Liver (tissue), 9 donors: Measurements from ENCODE around the gene KIFC3. TPM values are rescaled to one million over a fixed set of nuclear protein-coding genes. Genes with fewer than 3 reads are reported as not detected.

Experiments
- DNase-seq: peaks from one replicate; pipeline ENCODE4 v3.0.0-alpha.2; 2017; ENCODE audit warnings: low spot score
- H3K27ac ChIP-seq, 2 donors: one replicate each; pipeline ENCODE4 v1.7.0; 2013; ENCODE audit warnings: inconsistent platforms in 2 of 2, low read length in 2 of 2, control low read depth in 1 of 2, low read depth in 1 of 2, mild to moderate bottlenecking in 1 of 2
- H3K27me3 ChIP-seq, 4 donors: one replicate each; pipeline versions ENCODE4 v1.6.1 to v1.7.0; 2013; ENCODE audit warnings: low read length in 3 of 4, inconsistent platforms in 1 of 4, mild to moderate bottlenecking in 1 of 4, moderate library complexity in 1 of 4; ENCODE audit not compliant: control insufficient read depth in 4 of 4, insufficient read depth in 4 of 4
- H3K36me3 ChIP-seq, 4 donors: one replicate each; pipeline versions ENCODE4 v1.6.1 to v1.7.0; 2013; ENCODE audit warnings: low read length in 3 of 4, mild to moderate bottlenecking in 3 of 4, low read depth in 1 of 4, moderate library complexity in 1 of 4; ENCODE audit not compliant: control insufficient read depth in 4 of 4, insufficient read depth in 3 of 4
- H3K4me1 ChIP-seq, 4 donors: one replicate each; pipeline versions ENCODE4 v1.6.1 to v1.7.0; 2013; ENCODE audit warnings: low read length in 3 of 4, mild to moderate bottlenecking in 3 of 4, moderate library complexity in 1 of 4; ENCODE audit not compliant: control insufficient read depth in 4 of 4, insufficient read depth in 4 of 4
- H3K4me3 ChIP-seq, 3 donors: one replicate each; pipeline versions ENCODE4 v1.6.1 to v1.7.0; 2013; ENCODE audit warnings: low read length in 3 of 3, control low read depth in 1 of 3, low read depth in 1 of 3, mild to moderate bottlenecking in 1 of 3
- H3K9ac ChIP-seq, 2 donors: one replicate each; pipeline ENCODE4 v1.7.0; 2013; ENCODE audit warnings: low read length in 2 of 2, mild to moderate bottlenecking in 2 of 2, moderate library complexity in 2 of 2, control low read depth in 1 of 2, low read depth in 1 of 2
- H3K9me3 ChIP-seq, 4 donors: one replicate each; pipeline versions ENCODE4 v1.6.1 to v1.7.0; 2013; ENCODE audit warnings: low read length in 3 of 4; ENCODE audit not compliant: control insufficient read depth in 4 of 4
- EGR1 ChIP-seq, 2 donors: IDR thresholded peaks; 2 replicates each; pipeline ENCODE4 v1.6.1; 2016 to 2018; ENCODE audit warnings: antibody characterized with exemption in 2 of 2, low read depth in 2 of 2
- FOXA1 ChIP-seq: IDR thresholded peaks from 2 replicates; pipeline ENCODE4 v1.6.1; 2016; ENCODE audit warnings: antibody characterized with exemption
- FOXA2 ChIP-seq: IDR thresholded peaks from 2 replicates; pipeline ENCODE4 v1.6.1; 2016; ENCODE audit warnings: antibody characterized with exemption
- GABPA ChIP-seq, 2 donors: IDR thresholded peaks in 1 of 2; conservative IDR thresholded peaks in 1 of 2; 2 replicates each; pipeline ENCODE4 v1.6.1; 2016; ENCODE audit warnings: antibody characterized with exemption in 2 of 2, mild to moderate bottlenecking in 1 of 2, moderate library complexity in 1 of 2
- HNF4A ChIP-seq, 2 donors: conservative IDR thresholded peaks; 2 replicates each; pipeline ENCODE4 v1.6.1; 2016; ENCODE audit warnings: antibody characterized with exemption in 2 of 2, mild to moderate bottlenecking in 2 of 2
- HNF4G ChIP-seq: IDR thresholded peaks from 2 replicates; pipeline ENCODE4 v1.6.1; 2016; ENCODE audit warnings: antibody characterized with exemption
- JUND ChIP-seq, 2 donors: IDR thresholded peaks; 2 replicates each; pipeline ENCODE4 v1.6.1; 2016; ENCODE audit warnings: antibody characterized with exemption in 2 of 2
- NR2F2 ChIP-seq: IDR thresholded peaks from 2 replicates; pipeline ENCODE4 v1.6.1; 2016; ENCODE audit warnings: antibody characterized with exemption
- RAD21 ChIP-seq, 2 donors: IDR thresholded peaks; 2 replicates each; pipeline ENCODE4 v1.6.1; 2016; ENCODE audit warnings: antibody characterized with exemption in 2 of 2, mild to moderate bottlenecking in 2 of 2
- RXRA ChIP-seq, 2 donors: IDR thresholded peaks; 2 replicates each; pipeline ENCODE4 v1.6.1; 2017 to 2018; ENCODE audit warnings: antibody characterized with exemption in 2 of 2, mild to moderate bottlenecking in 1 of 2
- SP1 ChIP-seq: IDR thresholded peaks from 2 replicates; pipeline ENCODE4 v1.6.1; 2018; ENCODE audit warnings: antibody characterized with exemption, mild to moderate bottlenecking
- TAF1 ChIP-seq: conservative IDR thresholded peaks from 2 replicates; pipeline ENCODE4 v1.6.1; 2016; ENCODE audit warnings: antibody characterized with exemption, mild to moderate bottlenecking
- YY1 ChIP-seq: IDR thresholded peaks from 2 replicates; pipeline ENCODE4 v1.6.1; 2016; ENCODE audit warnings: antibody characterized with exemption, mild to moderate bottlenecking
- WGBS: extraction: QIAGEN DNeasy Blood & Tissue Kit; methylation state at CpG from one replicate; pipeline ENCODE4 v1.1.7; 2013; 5-methylcytosine and 5-hydroxymethylcytosine counted together
- polyA plus RNA-seq, 2 donors: library from polyadenylated mRNA; stranded (reverse) in 1 of 2; unstranded in 1 of 2; fragments of 200-250 nt in 1 of 2; fragments of >200 nt in 1 of 2; fragmentation: Nextera tagmentation in 1 of 2; extraction: Ambion mirVana in 1 of 2; gene quantifications; one replicate each; pipeline versions ENCODE4 v1.2.1 to v1.2.3, GENCODE V29; 2013 to 2015
- total RNA-seq, 2 donors: library from RNA; depleted of rRNA; stranded (reverse); fragments of >200 nt; gene quantifications; one replicate each; pipeline ENCODE4 v1.2.3, GENCODE V29; 2014
- TF ChIP-seq, protein P1 (sequence below): IDR thresholded peaks from 2 replicates; pipeline ENCODE4 v1.6.1; 2016; ENCODE audit warnings: antibody characterized with exemption
- TF ChIP-seq, protein P2 (sequence below): IDR thresholded peaks from 2 replicates; pipeline ENCODE4 v1.6.1; 2016; ENCODE audit warnings: antibody characterized with exemption
- TF ChIP-seq, protein P3 (sequence below): fragments of 150-350 bp; IDR thresholded peaks from 2 replicates; pipeline ENCODE4 v1.5.1; 2017; ENCODE audit warnings: improper control_type of control experiment, low read depth, low read length; ENCODE audit not compliant: missing input control
- TF ChIP-seq, protein P4 (sequence below): IDR thresholded peaks from 2 replicates; pipeline ENCODE4 v1.6.1; 2016; ENCODE audit warnings: antibody characterized with exemption, mild to moderate bottlenecking
- TF ChIP-seq, protein P5 (sequence below): IDR thresholded peaks from 2 replicates; pipeline ENCODE4 v1.6.1; 2016; ENCODE audit warnings: antibody characterized with exemption
- donor health status: healthy.
- donor health status: healthy.
- donor health status: healthy.
- donor health status: healthy.
- donor health status: healthy.

Gene KIFC3
- total and polyA plus RNA-seq, 4 donors: 16.5 to 103 (median 27.4) TPM

DNA sequence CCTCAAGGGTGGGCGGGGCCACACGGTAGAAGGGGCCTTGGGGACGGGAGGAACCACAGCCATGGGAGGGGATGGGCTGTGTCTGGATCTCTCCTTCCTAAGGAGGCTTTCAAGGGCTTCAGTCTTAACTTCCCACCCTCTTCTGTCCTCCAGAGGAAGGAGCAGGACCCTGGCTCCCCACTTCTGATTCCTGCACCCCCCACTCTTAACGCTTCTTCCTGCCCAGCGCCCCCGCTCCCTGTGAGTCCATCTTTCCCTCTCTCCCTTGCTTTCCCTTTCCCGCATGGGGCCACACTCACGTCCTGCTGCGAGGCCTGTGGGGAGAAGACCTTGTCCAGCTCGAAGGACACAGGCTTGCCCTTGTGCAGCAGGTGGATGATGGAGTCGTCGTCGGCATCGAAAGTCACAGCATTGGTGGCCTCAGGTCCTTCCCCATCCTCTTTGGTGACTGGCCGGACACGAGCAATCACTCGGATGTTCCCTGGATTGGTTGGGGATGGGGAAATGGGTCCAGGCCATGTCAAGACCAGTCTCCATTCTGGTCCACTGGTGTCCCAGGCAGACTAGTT lies 37.0 kb downstream of the KIFC3 start:
- TF ChIP-seq, protein P1, sequence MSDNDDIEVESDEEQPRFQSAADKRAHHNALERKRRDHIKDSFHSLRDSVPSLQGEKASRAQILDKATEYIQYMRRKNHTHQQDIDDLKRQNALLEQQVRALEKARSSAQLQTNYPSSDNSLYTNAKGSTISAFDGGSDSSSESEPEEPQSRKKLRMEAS: no peak
- TF ChIP-seq SP1: no peak
- no peak for TF ChIP-seq EGR1 (IDR thresholded peaks at IDR 0.05; ENCODE audit: low read depth in 2 of 2)
- TF ChIP-seq, protein P2, sequence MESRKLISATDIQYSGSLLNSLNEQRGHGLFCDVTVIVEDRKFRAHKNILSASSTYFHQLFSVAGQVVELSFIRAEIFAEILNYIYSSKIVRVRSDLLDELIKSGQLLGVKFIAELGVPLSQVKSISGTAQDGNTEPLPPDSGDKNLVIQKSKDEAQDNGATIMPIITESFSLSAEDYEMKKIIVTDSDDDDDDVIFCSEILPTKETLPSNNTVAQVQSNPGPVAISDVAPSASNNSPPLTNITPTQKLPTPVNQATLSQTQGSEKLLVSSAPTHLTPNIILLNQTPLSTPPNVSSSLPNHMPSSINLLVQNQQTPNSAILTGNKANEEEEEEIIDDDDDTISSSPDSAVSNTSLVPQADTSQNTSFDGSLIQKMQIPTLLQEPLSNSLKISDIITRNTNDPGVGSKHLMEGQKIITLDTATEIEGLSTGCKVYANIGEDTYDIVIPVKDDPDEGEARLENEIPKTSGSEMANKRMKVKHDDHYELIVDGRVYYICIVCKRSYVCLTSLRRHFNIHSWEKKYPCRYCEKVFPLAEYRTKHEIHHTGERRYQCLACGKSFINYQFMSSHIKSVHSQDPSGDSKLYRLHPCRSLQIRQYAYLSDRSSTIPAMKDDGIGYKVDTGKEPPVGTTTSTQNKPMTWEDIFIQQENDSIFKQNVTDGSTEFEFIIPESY: no peak
- no peak for TF ChIP-seq FOXA1
- no peak for TF ChIP-seq YY1
- TF ChIP-seq NR2F2: no peak
- no peak for TF ChIP-seq JUND (IDR thresholded peaks at IDR 0.05)
- no peak for TF ChIP-seq TAF1
- TF ChIP-seq, protein P3, sequence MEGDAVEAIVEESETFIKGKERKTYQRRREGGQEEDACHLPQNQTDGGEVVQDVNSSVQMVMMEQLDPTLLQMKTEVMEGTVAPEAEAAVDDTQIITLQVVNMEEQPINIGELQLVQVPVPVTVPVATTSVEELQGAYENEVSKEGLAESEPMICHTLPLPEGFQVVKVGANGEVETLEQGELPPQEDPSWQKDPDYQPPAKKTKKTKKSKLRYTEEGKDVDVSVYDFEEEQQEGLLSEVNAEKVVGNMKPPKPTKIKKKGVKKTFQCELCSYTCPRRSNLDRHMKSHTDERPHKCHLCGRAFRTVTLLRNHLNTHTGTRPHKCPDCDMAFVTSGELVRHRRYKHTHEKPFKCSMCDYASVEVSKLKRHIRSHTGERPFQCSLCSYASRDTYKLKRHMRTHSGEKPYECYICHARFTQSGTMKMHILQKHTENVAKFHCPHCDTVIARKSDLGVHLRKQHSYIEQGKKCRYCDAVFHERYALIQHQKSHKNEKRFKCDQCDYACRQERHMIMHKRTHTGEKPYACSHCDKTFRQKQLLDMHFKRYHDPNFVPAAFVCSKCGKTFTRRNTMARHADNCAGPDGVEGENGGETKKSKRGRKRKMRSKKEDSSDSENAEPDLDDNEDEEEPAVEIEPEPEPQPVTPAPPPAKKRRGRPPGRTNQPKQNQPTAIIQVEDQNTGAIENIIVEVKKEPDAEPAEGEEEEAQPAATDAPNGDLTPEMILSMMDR: no peak
- TF ChIP-seq, protein P4, sequence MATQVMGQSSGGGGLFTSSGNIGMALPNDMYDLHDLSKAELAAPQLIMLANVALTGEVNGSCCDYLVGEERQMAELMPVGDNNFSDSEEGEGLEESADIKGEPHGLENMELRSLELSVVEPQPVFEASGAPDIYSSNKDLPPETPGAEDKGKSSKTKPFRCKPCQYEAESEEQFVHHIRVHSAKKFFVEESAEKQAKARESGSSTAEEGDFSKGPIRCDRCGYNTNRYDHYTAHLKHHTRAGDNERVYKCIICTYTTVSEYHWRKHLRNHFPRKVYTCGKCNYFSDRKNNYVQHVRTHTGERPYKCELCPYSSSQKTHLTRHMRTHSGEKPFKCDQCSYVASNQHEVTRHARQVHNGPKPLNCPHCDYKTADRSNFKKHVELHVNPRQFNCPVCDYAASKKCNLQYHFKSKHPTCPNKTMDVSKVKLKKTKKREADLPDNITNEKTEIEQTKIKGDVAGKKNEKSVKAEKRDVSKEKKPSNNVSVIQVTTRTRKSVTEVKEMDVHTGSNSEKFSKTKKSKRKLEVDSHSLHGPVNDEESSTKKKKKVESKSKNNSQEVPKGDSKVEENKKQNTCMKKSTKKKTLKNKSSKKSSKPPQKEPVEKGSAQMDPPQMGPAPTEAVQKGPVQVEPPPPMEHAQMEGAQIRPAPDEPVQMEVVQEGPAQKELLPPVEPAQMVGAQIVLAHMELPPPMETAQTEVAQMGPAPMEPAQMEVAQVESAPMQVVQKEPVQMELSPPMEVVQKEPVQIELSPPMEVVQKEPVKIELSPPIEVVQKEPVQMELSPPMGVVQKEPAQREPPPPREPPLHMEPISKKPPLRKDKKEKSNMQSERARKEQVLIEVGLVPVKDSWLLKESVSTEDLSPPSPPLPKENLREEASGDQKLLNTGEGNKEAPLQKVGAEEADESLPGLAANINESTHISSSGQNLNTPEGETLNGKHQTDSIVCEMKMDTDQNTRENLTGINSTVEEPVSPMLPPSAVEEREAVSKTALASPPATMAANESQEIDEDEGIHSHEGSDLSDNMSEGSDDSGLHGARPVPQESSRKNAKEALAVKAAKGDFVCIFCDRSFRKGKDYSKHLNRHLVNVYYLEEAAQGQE: no peak
- TF ChIP-seq RAD21 (IDR thresholded peaks at IDR 0.05): no peak
- TF ChIP-seq, protein P5, sequence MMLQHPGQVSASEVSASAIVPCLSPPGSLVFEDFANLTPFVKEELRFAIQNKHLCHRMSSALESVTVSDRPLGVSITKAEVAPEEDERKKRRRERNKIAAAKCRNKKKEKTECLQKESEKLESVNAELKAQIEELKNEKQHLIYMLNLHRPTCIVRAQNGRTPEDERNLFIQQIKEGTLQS: no peak
- TF ChIP-seq HNF4G: no peak
- TF ChIP-seq GABPA (IDR thresholded peaks at IDR 0.05 in 1 of 2, conservative IDR thresholded peaks at IDR 0.05 in 1 of 2): no peak
- no peak for TF ChIP-seq HNF4A (conservative IDR thresholded peaks at IDR 0.05)
- TF ChIP-seq FOXA2: no peak
- TF ChIP-seq RXRA (IDR thresholded peaks at IDR 0.05): no peak
- Histone ChIP-seq H3K27me3 (no peaks in the 10 kb centered on the region), H3K9me3 (no peaks in the 10 kb centered on the region), H3K36me3 (peaks cover 23 to 84% (median 30%) of the 10 kb centered on the region in 4 donors), H3K27ac (no peak overlapping the region), H3K4me1 (no peaks in the 10 kb centered on the region), H3K4me3 (no peak overlapping the region), H3K9ac (no peak overlapping the region)
- 96% methylated on average over 17 of the region's 17 CpGs for WGBS
- DNase-seq: no peak
